ENCODE measurements around the gene FAU.

Gene FAU

DNA sequence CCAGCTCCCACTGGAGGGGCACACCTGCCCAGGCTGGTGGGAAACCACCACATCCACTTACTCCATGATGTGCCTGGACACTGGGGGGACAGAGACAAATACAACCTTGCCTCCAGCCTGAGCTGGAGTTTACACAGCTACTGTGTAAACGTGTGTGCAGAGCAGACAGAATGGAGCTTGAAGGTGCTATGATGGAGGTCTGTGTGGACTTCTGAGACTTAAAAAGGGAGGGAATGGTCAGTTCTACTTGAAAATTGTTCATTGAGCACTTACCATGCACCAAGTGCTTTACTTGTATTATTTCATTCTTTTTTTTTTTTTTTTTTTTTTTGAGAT, 49.3 kb downstream of the FAU start:
- no peak for DNase-seq

DNA sequence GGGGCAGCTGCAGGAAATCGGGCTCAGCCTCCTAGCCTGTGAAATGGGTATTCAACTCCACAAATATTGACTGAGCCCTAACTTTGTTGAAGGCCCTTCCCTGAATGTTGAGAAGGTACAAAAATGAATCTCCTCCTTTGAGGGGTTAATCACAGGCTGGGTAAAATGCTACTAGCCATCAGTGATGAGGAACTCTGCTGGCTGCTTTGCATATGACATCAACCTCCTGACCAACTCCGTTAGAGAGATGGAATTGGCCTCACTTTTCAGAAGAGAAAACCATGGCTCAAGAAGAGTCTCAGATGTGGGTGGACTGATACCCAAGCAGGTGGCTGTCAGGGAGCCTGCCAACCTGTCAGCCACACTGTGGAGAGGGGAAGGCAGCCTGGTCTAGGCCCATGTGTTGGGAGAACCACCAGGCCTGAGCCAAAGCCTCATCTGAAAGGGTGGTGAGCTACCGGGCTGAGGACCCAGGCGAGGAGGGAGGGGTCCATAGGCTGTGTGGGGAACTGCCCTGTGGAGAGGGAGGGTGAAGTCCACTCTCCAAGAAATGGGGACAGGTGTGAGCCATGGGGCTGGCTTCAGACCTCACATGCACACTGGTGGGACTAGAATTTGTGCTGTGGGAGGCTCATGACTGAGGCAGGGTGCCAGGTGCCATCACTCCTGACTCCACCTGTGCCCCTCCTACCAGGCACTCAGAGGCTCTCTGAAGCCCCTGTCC, 49.9 kb downstream of the FAU start:
- DNase-seq, result no peak
